HEK293T (cell line): ENCODE measurements around the gene PRDM16.

Experiments
- CTCF ChIA-PET: fragments of 350-600 bp; formaldehyde crosslinking; extraction: SDS; loops from one replicate; lab custom pipeline; 2021; ENCODE audit warnings: antibody characterized with exemption, inconsistent platforms; lab: Yijun Ruan, JAX
- POLR2A ChIA-PET: fragments of 350-600 bp; formaldehyde crosslinking; extraction: SDS; loops from one replicate; lab custom pipeline; 2020; ENCODE audit warnings: antibody characterized with exemption, inconsistent platforms; lab: Yijun Ruan, JAX
- DNase-seq: peaks from one replicate; pipeline ENCODE4 v3.0.0; 2012; ENCODE audit warnings: mixed read lengths; ENCODE audit errors: extremely low spot score
- ARNT ChIP-seq: fragments of 450-650 bp; IDR thresholded peaks from 2 replicates; pipeline ENCODE4 v1.6.1; 2017; ENCODE audit warnings: mild to moderate bottlenecking
- BHLHE40 ChIP-seq: fragments of 450-650 bp; IDR thresholded peaks from 2 replicates; pipeline ENCODE4 v1.6.1; 2016; ENCODE audit warnings: mild to moderate bottlenecking, moderate library complexity, borderline replicate concordance
- CTBP1 ChIP-seq: fragments of 450-650 bp; IDR thresholded peaks from 2 replicates; pipeline ENCODE4 v1.6.1; 2016; ENCODE audit warnings: borderline replicate concordance
- ELF4 ChIP-seq: fragments of 450-650 bp; IDR thresholded peaks from 2 replicates; pipeline ENCODE4 v1.6.1; 2017; ENCODE audit warnings: antibody characterized with exemption
- FOXA1 ChIP-seq: fragments of 450-650 bp; IDR thresholded peaks from 2 replicates; pipeline ENCODE4 v1.6.1; 2016; ENCODE audit warnings: mild to moderate bottlenecking
- FOXK2 ChIP-seq: fragments of 450-650 bp; IDR thresholded peaks from 2 replicates; pipeline ENCODE4 v1.6.1; 2016; ENCODE audit warnings: mild to moderate bottlenecking
- FOXM1 ChIP-seq: fragments of 450-650 bp; IDR thresholded peaks from 2 replicates; pipeline ENCODE4 v1.6.1; 2017; ENCODE audit warnings: mild to moderate bottlenecking, borderline replicate concordance
- HDGF ChIP-seq: fragments of 450-650 bp; IDR thresholded peaks from 2 replicates; pipeline ENCODE4 v1.6.1; 2017; ENCODE audit warnings: antibody characterized with exemption, borderline replicate concordance
- L3MBTL2 ChIP-seq: fragments of 450-650 bp; conservative IDR thresholded peaks from 2 replicates; pipeline ENCODE4 v1.6.1; 2016; ENCODE audit warnings: mild to moderate bottlenecking
- LEF1 ChIP-seq: fragments of 450-650 bp; IDR thresholded peaks from 2 replicates; pipeline ENCODE4 v1.6.1; 2017; ENCODE audit warnings: mild to moderate bottlenecking, borderline replicate concordance
- NFRKB ChIP-seq: fragments of 450-650 bp; IDR thresholded peaks from 2 replicates; pipeline ENCODE4 v1.6.1; 2016; ENCODE audit warnings: mild to moderate bottlenecking, moderate library complexity
- PKNOX1 ChIP-seq: fragments of 450-650 bp; IDR thresholded peaks from 2 replicates; pipeline ENCODE4 v1.6.1; 2016
- SP1 ChIP-seq: fragments of 450-650 bp; IDR thresholded peaks from 2 replicates; pipeline ENCODE4 v1.6.1; 2017
- SUZ12 ChIP-seq: fragments of 450-650 bp; IDR thresholded peaks from 2 replicates; pipeline ENCODE4 v1.6.1; 2016; ENCODE audit warnings: mild to moderate bottlenecking
- TARDBP ChIP-seq: fragments of 450-650 bp; IDR thresholded peaks from 2 replicates; pipeline ENCODE4 v1.6.1; 2016
- ZNF384 ChIP-seq: fragments of 450-650 bp; IDR thresholded peaks from 2 replicates; pipeline ENCODE4 v1.6.1; 2016

PRDM16 gene

GRCh38 chr1:3377166-3377565 lies 308.2 kb downstream of the PRDM16 start:
- CTCF ChIA-PET: no interaction called here
- no peak for DNase-seq
- POLR2A ChIA-PET: no interaction called here
- TF ChIP-seq SP1 (no peak), L3MBTL2 (no peak), LEF1 (no peak), ELF4 (no peak), TARDBP (no peak), SUZ12 (no peak), ARNT (no peak), ZNF384 (no peak), PKNOX1 (no peak), HDGF (no peak), FOXM1 (no peak), NFRKB (no peak), FOXK2 (no peak), FOXA1 (no peak), CTBP1 (no peak)

GRCh38 chr1:3377604-3378279 lies 308.7 kb downstream of the PRDM16 start:
- DNase-seq: no peak
- ChIA-PET CTCF (no interaction called here), POLR2A (no interaction called here)
- TF ChIP-seq NFRKB (no peak), FOXA1 (no peak), BHLHE40 (no peak)

- no peak for TF ChIP-seq HDGF
- TF ChIP-seq TARDBP: no peak
- no peak for TF ChIP-seq LEF1
- no peak for TF ChIP-seq FOXM1
- TF ChIP-seq ELF4: no peak
- no peak for TF ChIP-seq CTBP1
- ChIA-PET POLR2A (no interaction called here), CTCF (no interaction called here)
- DNase-seq: no peak
Measured at GRCh38 chr1:3378411-3379208, 309.6 kb downstream of the PRDM16 start.

- ChIA-PET CTCF (no interaction called here), POLR2A (no interaction called here)
- TF ChIP-seq HDGF (no peak), FOXA1 (no peak), L3MBTL2 (no peak), FOXM1 (no peak), NFRKB (no peak), BHLHE40 (no peak), ELF4 (no peak)
- DNase-seq: no peak
Measured at GRCh38 chr1:3379934-3380333, 310.9 kb downstream of the PRDM16 start.

- DNase-seq: no peak
- ChIA-PET POLR2A (no interaction called here), CTCF (no interaction called here)
- TF ChIP-seq PKNOX1 (no peak), ZNF384 (no peak), BHLHE40 (no peak), HDGF (no peak)
Measured at GRCh38 chr1:3380469-3380868, 311.5 kb downstream of the PRDM16 start.

GRCh38 chr1:3381901-3382300 lies 312.9 kb downstream of the PRDM16 start:
- DNase-seq: no peak
- CTCF ChIA-PET: no interaction called here

More at GRCh38 chr1:3381901-3382300, 312.9 kb downstream of the PRDM16 start:
- TF ChIP-seq TARDBP: no peak
- TF ChIP-seq FOXK2: no peak
- no peak for TF ChIP-seq L3MBTL2
- no peak for TF ChIP-seq NFRKB
- no peak for TF ChIP-seq FOXM1
- TF ChIP-seq BHLHE40: no peak
- TF ChIP-seq PKNOX1: no peak
- TF ChIP-seq LEF1: no peak
- TF ChIP-seq ZNF384: no peak
- POLR2A ChIA-PET: interaction anchor here (0.7 kb wide), 1 partner anchor 11 kb away, joined by 3 read pairs; no protein-coding TSS in a partner anchor
